AG04450 (cell line): ENCODE measurements around the gene TSHZ2. TPM values are rescaled to one million over a fixed set of nuclear protein-coding genes. Genes with fewer than 3 reads are reported as not detected.
"Not testable (repeated sequence)": the region's sequence is repeated elsewhere in the genome, so short reads cannot be mapped to it uniquely, and the experiment has no call there.

ENCODE experiments used
- CTCF ChIA-PET: fragments of 300-600, 350-600 bp; formaldehyde crosslinking; extraction: SDS; loops from one replicate; lab custom pipeline; 2022; ENCODE audit warnings: antibody characterized with exemption, inconsistent platforms; lab: Charles Lee
- POLR2A ChIA-PET: fragments of 350-600 bp; formaldehyde crosslinking; extraction: SDS; loops from one replicate; lab custom pipeline; 2021; ENCODE audit warnings: antibody characterized with exemption, inconsistent platforms; lab: Yijun Ruan, JAX
- DNase-seq: peaks from one replicate; pipeline ENCODE4 v3.0.0-alpha.2; 2011; ENCODE audit warnings: low read depth, low spot score
- H3K27ac ChIP-seq: one replicate; pipeline ENCODE4 v1.5.1; 2012; ENCODE audit warnings: low read depth, low read length, control low read depth
- H3K27me3 ChIP-seq: one replicate; pipeline ENCODE4 v1.6.0; 2012; ENCODE audit warnings: low read length; ENCODE audit not compliant: control insufficient read depth, insufficient read depth
- H3K4me3 ChIP-seq: 2 replicates; pipeline ENCODE4 v1.5.1; 2011; ENCODE audit warnings: mild to moderate bottlenecking, low read depth, low read length, control low read depth
- H3K9me3 ChIP-seq: 2 replicates; pipeline ENCODE4 v1.5.1; 2012; ENCODE audit warnings: low read length; ENCODE audit not compliant: control insufficient read depth, insufficient read depth
- polyA plus RNA-seq: library from polyadenylated mRNA; depleted of rRNA; stranded (reverse); fragments of >200 nt; gene quantifications from 2 replicates; pipeline ENCODE4 v1.2.3, GENCODE V29; 2011
- small RNA-seq: library from RNA; depleted of rRNA; stranded (forward); fragments of <200 nt; gene quantifications from one replicate; pipeline ENCODE3, GENCODE V24; 2012; ENCODE audit warnings: low read depth; ENCODE audit not compliant: insufficient read length
- TF ChIP-seq, protein P1 (sequence below): IDR thresholded peaks from 2 replicates; pipeline ENCODE4 v1.5.1; 2011; ENCODE audit warnings: low read depth, low read length, control low read depth, inconsistent platforms

TSHZ2 gene
- polyA plus RNA-seq, 1 experiment, result not detected

DNA sequence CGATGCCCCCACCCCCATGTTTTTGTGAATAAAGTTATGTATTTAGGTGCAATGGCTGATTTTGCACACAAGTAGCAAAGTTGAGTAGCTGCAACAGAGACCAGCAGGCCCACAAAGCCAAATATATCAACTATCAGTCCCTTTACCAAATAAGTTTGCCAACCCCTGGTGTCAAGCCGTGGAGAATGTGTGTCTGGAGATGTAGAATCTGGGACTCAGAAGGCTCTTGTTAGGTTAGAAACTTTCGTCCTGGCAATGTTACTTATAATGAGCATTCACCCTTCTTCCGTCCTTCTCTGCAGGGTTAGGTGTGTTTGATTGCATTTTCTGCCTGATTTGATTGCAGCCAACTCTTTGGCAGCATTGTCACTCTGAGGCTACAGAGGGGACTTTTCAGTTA is 563.7 kb downstream of the TSHZ2 start:
- no peak overlapping the region for H3K27ac ChIP-seq
- POLR2A ChIA-PET, result no interaction called here
- H3K27me3 ChIP-seq, result no peaks in the 10 kb centered on the region
- H3K4me3 ChIP-seq, result no peak overlapping the region
- DNase-seq, result no peak
- TF ChIP-seq, protein P1, sequence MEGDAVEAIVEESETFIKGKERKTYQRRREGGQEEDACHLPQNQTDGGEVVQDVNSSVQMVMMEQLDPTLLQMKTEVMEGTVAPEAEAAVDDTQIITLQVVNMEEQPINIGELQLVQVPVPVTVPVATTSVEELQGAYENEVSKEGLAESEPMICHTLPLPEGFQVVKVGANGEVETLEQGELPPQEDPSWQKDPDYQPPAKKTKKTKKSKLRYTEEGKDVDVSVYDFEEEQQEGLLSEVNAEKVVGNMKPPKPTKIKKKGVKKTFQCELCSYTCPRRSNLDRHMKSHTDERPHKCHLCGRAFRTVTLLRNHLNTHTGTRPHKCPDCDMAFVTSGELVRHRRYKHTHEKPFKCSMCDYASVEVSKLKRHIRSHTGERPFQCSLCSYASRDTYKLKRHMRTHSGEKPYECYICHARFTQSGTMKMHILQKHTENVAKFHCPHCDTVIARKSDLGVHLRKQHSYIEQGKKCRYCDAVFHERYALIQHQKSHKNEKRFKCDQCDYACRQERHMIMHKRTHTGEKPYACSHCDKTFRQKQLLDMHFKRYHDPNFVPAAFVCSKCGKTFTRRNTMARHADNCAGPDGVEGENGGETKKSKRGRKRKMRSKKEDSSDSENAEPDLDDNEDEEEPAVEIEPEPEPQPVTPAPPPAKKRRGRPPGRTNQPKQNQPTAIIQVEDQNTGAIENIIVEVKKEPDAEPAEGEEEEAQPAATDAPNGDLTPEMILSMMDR, result no peak
- CTCF ChIA-PET, result interaction anchor here (0.5 to 2.0 kb wide), 2 partner anchors 12 to 379 kb away, joined by 3 to 6 read pairs; no protein-coding TSS in a partner anchor
- H3K9me3 ChIP-seq, result no peaks in the 10 kb centered on the region

DNA sequence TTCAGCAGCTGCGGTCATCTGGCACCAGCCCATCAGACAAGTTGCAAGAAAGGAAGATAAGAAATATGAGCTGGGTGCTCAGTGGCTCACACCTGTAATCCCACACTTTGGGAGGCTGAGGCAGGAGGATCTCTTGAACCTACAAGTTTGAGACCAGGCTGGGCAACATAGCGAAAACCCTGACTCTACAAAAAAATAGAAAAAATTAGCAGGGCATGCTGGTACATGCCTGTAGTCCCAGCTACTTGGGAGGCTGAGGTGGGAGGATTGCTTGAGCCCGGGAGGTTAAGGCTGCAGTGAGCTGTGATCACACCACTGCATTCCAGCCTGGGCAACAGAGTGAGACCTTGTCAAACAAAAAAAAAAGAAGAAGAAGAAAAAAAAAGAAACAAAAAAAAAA is 564.2 kb downstream of the TSHZ2 start:
- H3K4me3 ChIP-seq, DNase-seq, POLR2A ChIA-PET, H3K27ac ChIP-seq, H3K9me3 ChIP-seq, H3K27me3 ChIP-seq: not testable (repeated sequence)
- CTCF ChIA-PET, result interaction anchor here (0.5 to 2.0 kb wide), 2 partner anchors 11 to 378 kb away, joined by 3 to 6 read pairs; no protein-coding TSS in a partner anchor

DNA sequence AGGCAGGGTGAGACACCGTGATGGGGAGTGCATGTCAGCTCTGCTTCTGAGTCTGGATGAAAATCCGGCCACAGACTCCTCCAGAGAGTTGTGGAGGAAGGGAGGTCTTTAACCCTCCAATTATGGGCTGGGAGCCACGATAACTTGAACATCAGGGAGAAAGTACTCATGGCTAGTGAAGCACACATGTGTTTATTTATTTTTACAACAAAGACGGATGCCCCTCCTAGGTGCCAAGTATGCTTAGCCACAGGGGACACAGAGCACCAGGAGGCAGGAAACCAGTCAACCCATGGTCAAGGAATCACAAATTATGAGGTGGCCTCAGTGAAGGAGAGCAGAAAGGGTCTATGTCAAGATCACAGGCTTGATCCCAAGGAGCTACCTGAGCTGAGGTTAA is 567.4 kb downstream of the TSHZ2 start:
- CTCF ChIA-PET, result interaction anchor here (2.7 kb wide), 1 partner anchor 8 kb away, joined by 12 read pairs; no protein-coding TSS in a partner anchor
- DNase-seq, result no peak
- no peaks in the 10 kb centered on the region for H3K27me3 ChIP-seq
- H3K4me3 ChIP-seq, result no peak overlapping the region
- H3K9me3 ChIP-seq, result no peaks in the 10 kb centered on the region
- POLR2A ChIA-PET, result interaction anchor here (0.5 kb wide), 1 partner anchor 1551 kb away, joined by 3 read pairs; no protein-coding TSS in a partner anchor
- TF ChIP-seq, protein P1, result no peak
- H3K27ac ChIP-seq, result no peak overlapping the region

Small RNA genes lying within 50 kb of the gene (small RNA-seq; reads per million reads assigned to genes)
- gene RF00019, result not detected
